Activated CD8-positive, alpha-beta memory T cell treated with anti-CD3 and anti-CD28 coated beads, Interleukin-2, amount 50 U/mL, for 4 hours (primary cell): ENCODE results near the gene KCNMA1.

ENCODE experiments used
- DNase-seq: peaks from one replicate; pipeline ENCODE4 v3.0.0-alpha.2; 2020

The KCNMA1 gene

GRCh38 chr10:76840802-76841201, 796.8 kb downstream of the KCNMA1 start:
- DNase-seq, result no peak

GRCh38 chr10:76839276-76839675, 798.3 kb downstream of the KCNMA1 start:
- no peak for DNase-seq

- DNase-seq, result no peak
Measured at GRCh38 chr10:76830218-76830617, 807.4 kb downstream of the KCNMA1 start.

GRCh38 chr10:76829724-76830123, 807.9 kb downstream of the KCNMA1 start:
- DNase-seq, result no peak
